ENCODE results near the gene RUNX2.

GRCh38 chr6:45569210-45569945 lies 241.2 kb downstream of the RUNX2 start:
- TF ChIP-seq FOXK2 (IDR thresholded peaks at IDR 0.05), result no peak
- TF ChIP-seq ARNT (IDR thresholded peaks at IDR 0.05), result no peak
- TF ChIP-seq ZNF384 (IDR thresholded peaks at IDR 0.05), result no peak
- no peak for TF ChIP-seq HDGF (IDR thresholded peaks at IDR 0.05; ENCODE audit: borderline replicate concordance)
- TF ChIP-seq SP1 (IDR thresholded peaks at IDR 0.05), result no peak
- TF ChIP-seq BHLHE40 (IDR thresholded peaks at IDR 0.05; ENCODE audit: borderline replicate concordance), result no peak
- no peak for TF ChIP-seq TARDBP (IDR thresholded peaks at IDR 0.05)
- TF ChIP-seq FOXM1 (IDR thresholded peaks at IDR 0.05; ENCODE audit: borderline replicate concordance), result no peak
- TF ChIP-seq PKNOX1 (IDR thresholded peaks at IDR 0.05), result no peak
- no peak for TF ChIP-seq ELF4 (IDR thresholded peaks at IDR 0.05)
- TF ChIP-seq LEF1 (IDR thresholded peaks at IDR 0.05; ENCODE audit: borderline replicate concordance), result no peak
- TF ChIP-seq CTBP1 (IDR thresholded peaks at IDR 0.05; ENCODE audit: borderline replicate concordance), result no peak

Data from HEK293T (cell line).